Keratinocyte (primary cell): ENCODE results near the gene ISYNA1.

Source experiments
- CTCF ChIP-seq, 3 experiments: IDR thresholded peaks in 1 of 3; conservative IDR thresholded peaks in 1 of 3; optimal IDR thresholded peaks in 1 of 3; 2 replicates in 2 of 3; 3 replicates in 1 of 3; pipeline versions ENCODE3 to v1.5.1; 2011; ENCODE audit warnings: low read length in 3 of 3, mild to moderate bottlenecking in 3 of 3, moderate library complexity in 2 of 3, control low read depth in 1 of 3, inconsistent platforms in 1 of 3; ENCODE audit not compliant: insufficient read depth in 2 of 3; ENCODE audit errors: extremely low read depth in 1 of 3
- EZH2 ChIP-seq: IDR thresholded peaks from one replicate; pipeline ENCODE4 v1.6.1; 2012; ENCODE audit warnings: inconsistent platforms, mild to moderate bottlenecking, low read length, moderate library complexity

GRCh38 chr19:18388960-18389725 is 48.8 kb downstream of the ISYNA1 start:
- TF ChIP-seq CTCF (optimal IDR thresholded peaks at IDR 0.05 in 1 of 3, IDR thresholded peaks at IDR 0.05 in 1 of 3, conservative IDR thresholded peaks at IDR 0.05 in 1 of 3; ENCODE audit: extremely low read depth in 1 of 3, insufficient read depth in 2 of 3, low read length in 3 of 3) (no peak), EZH2 (no peak)
